Panc1 (cell line): ENCODE results near the gene PRLHR. TPM values are rescaled to one million over a fixed set of nuclear protein-coding genes. Genes with fewer than 3 reads are reported as not detected.

ENCODE experiments used
- ATAC-seq: fragments of 200-7000 bp; cut with Tn5 transposase; 2 replicates; pipeline ENCODE4 v1.9.1; 2020; ENCODE audit warnings: mild to moderate bottlenecking, moderate library complexity
- BruUV-seq: library from RNA; stranded (reverse); fragments of 400-500 nt; replicated peaks from 2 replicates; lab custom pipeline; 2021; lab: Mats Ljungman, UMichigan
- CTCF ChIA-PET: fragments of 300-600 bp; sonication (Branson Sonifier 250); formaldehyde crosslinking; loops from one replicate; lab custom pipeline; 2022; ENCODE audit warnings: antibody characterized with exemption; lab: Charles Lee
- POLR2A ChIA-PET: fragments of 300-600 bp; sonication (Branson Sonifier 250); formaldehyde crosslinking; loops from one replicate; lab custom pipeline; 2022; ENCODE audit warnings: antibody characterized with exemption; lab: Charles Lee
- DNase-seq: peaks from one replicate; pipeline ENCODE4 v3.0.0-alpha.2; 2010; ENCODE audit warnings: low read depth, low spot score
- H3K27ac ChIP-seq: 2 replicates; pipeline ENCODE4 v1.5.1; 2011; ENCODE audit warnings: mild to moderate bottlenecking, low read length, inconsistent platforms
- H3K27me3 ChIP-seq: fragments of 200-500 bp; sonication (Bioruptor generic); 2 replicates; pipeline ENCODE4 v1.6.0; 2014; ENCODE audit warnings: low read length, inconsistent platforms; ENCODE audit not compliant: control insufficient read depth, insufficient read depth
- H3K36me3 ChIP-seq: fragments of 200-500 bp; sonication (Bioruptor generic); 2 replicates; pipeline ENCODE4 v1.5.1; 2014; ENCODE audit warnings: inconsistent platforms, mild to moderate bottlenecking, low read length, moderate library complexity; ENCODE audit not compliant: control insufficient read depth, insufficient read depth
- H3K4me1 ChIP-seq: 2 replicates; pipeline ENCODE4 v1.5.1; 2011; ENCODE audit warnings: inconsistent platforms, mild to moderate bottlenecking, low read length, moderate library complexity; ENCODE audit not compliant: control insufficient read depth, insufficient read depth
- H3K4me3 ChIP-seq, 2 experiments: 2 replicates each; pipeline ENCODE4 v1.5.1; 2011 to 2012; ENCODE audit warnings: low read depth in 2 of 2, low read length in 2 of 2, mild to moderate bottlenecking in 2 of 2, inconsistent platforms in 1 of 2, moderate library complexity in 1 of 2
- H3K9me3 ChIP-seq: fragments of 200-500 bp; sonication (Bioruptor generic); 2 replicates; pipeline ENCODE4 v1.5.1; 2014; ENCODE audit warnings: low read depth, mild to moderate bottlenecking, inconsistent platforms, low read length, moderate library complexity; ENCODE audit not compliant: control insufficient read depth, insufficient read depth
- POLR2AphosphoS5 ChIP-seq: IDR thresholded peaks from 2 replicates; pipeline ENCODE4 v1.6.1; 2012; ENCODE audit warnings: mild to moderate bottlenecking, low read depth, low read length, moderate library complexity
- SIN3A ChIP-seq: IDR thresholded peaks from 2 replicates; pipeline ENCODE4 v1.6.1; 2012; ENCODE audit warnings: low read depth, mild to moderate bottlenecking, low read length, moderate library complexity, borderline replicate concordance; ENCODE audit not compliant: insufficient read depth
- TCF7L2 ChIP-seq: IDR thresholded peaks from 2 replicates; pipeline ENCODE4 v1.6.1; 2011; ENCODE audit warnings: mild to moderate bottlenecking, low read depth, low read length, inconsistent platforms
- in situ Hi-C: cut with HindIII; loops from 2 replicates; pipeline ENCODE4 v1.10.0; 2016; ENCODE audit warnings: low sequenced_read_pairs, low pct_unique_long_range_greater_than_20kb
- intact Hi-C: fragments of 100-400 bp; cut with micrococcal nuclease; formaldehyde crosslinking; loops from one replicate; pipeline ENCODE4 v1.10.0; 2022; ENCODE audit not compliant: unreplicated experiment
- total RNA-seq: library from RNA; stranded (reverse); gene quantifications from one replicate; pipeline ENCODE4 v1.2.1, GENCODE V29; 2021; ENCODE audit not compliant: unreplicated experiment
- TF ChIP-seq, protein P1 (sequence below), 2 experiments: IDR thresholded peaks; 2 replicates each; pipeline ENCODE4 v1.6.1; 2011 to 2012; ENCODE audit warnings: low read depth in 2 of 2, control low read depth in 1 of 2, low read length in 1 of 2, mild to moderate bottlenecking in 1 of 2, moderate library complexity in 1 of 2; ENCODE audit not compliant: insufficient read depth in 1 of 2
- TF ChIP-seq, protein P2 (sequence below): fragments of 450-650 bp; IDR thresholded peaks from 2 replicates; pipeline ENCODE4 v1.5.1; 2017; ENCODE audit warnings: mild to moderate bottlenecking

PRLHR gene
- total RNA-seq, 1 experiment from 2014 or later: not detected

DNA sequence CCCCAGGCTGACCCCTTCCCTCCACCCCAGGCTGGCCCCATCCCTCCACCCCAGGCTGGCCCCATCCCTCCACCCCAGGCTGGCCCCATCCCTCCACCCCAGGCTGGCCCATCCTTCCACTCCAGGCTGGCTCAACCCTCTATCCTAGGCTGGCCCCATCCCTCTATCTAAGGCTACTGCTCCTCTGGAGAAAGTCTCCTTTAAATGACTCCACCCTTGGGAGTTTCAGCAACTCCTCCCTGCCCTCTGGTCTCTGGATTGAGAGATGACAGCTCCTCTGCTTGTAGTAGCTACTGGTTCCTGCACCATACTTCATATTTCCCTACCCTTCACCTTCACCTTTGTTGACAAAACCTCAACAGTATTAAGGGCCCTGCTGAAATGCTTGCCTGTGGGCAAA lies 8.5 kb downstream of the PRLHR start:
- in situ Hi-C loops: loop anchor here (25.0 kb wide), 1 partner anchor 125 kb away; no protein-coding TSS in a partner anchor
- CTCF ChIA-PET: no interaction called here
- no TSS peak for BruUV-seq

DNA sequence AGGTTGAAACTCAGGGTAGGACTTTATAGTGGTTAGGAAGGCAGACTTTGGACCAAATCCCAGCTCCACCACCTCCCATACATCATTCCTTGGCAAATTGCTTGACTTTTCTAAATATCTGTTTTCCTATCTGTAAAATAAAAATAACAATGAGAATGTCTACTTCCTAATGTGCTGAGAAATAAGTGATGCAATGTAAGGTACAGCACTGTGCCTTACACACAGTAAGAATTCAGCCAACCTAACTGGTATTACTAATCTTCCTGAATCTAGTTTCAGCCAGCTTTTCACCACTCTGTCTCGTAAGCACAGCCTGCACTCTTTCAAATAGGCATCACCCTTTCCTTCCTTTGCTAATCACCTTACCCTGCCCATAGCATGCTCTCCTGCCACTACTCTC lies 9.7 kb downstream of the PRLHR start:
- H3K4me3 ChIP-seq: no peak overlapping the region
- BruUV-seq: no TSS peak
- H3K4me1 ChIP-seq: no peaks in the 10 kb centered on the region
- CTCF ChIA-PET: no interaction called here
- POLR2A ChIA-PET: interaction anchor here (0.6 kb wide), 1 partner anchor 160 kb away, joined by 3 read pairs; no protein-coding TSS in a partner anchor
- ATAC-seq (no peak), DNase-seq (no peak)
- TF ChIP-seq, protein P1, sequence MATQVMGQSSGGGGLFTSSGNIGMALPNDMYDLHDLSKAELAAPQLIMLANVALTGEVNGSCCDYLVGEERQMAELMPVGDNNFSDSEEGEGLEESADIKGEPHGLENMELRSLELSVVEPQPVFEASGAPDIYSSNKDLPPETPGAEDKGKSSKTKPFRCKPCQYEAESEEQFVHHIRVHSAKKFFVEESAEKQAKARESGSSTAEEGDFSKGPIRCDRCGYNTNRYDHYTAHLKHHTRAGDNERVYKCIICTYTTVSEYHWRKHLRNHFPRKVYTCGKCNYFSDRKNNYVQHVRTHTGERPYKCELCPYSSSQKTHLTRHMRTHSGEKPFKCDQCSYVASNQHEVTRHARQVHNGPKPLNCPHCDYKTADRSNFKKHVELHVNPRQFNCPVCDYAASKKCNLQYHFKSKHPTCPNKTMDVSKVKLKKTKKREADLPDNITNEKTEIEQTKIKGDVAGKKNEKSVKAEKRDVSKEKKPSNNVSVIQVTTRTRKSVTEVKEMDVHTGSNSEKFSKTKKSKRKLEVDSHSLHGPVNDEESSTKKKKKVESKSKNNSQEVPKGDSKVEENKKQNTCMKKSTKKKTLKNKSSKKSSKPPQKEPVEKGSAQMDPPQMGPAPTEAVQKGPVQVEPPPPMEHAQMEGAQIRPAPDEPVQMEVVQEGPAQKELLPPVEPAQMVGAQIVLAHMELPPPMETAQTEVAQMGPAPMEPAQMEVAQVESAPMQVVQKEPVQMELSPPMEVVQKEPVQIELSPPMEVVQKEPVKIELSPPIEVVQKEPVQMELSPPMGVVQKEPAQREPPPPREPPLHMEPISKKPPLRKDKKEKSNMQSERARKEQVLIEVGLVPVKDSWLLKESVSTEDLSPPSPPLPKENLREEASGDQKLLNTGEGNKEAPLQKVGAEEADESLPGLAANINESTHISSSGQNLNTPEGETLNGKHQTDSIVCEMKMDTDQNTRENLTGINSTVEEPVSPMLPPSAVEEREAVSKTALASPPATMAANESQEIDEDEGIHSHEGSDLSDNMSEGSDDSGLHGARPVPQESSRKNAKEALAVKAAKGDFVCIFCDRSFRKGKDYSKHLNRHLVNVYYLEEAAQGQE (IDR thresholded peaks at IDR 0.05; ENCODE audit: insufficient read depth in 1 of 2, low read depth in 2 of 2, low read length in 1 of 2): no peak
- TF ChIP-seq POLR2AphosphoS5: no peak
- TF ChIP-seq, protein P2, sequence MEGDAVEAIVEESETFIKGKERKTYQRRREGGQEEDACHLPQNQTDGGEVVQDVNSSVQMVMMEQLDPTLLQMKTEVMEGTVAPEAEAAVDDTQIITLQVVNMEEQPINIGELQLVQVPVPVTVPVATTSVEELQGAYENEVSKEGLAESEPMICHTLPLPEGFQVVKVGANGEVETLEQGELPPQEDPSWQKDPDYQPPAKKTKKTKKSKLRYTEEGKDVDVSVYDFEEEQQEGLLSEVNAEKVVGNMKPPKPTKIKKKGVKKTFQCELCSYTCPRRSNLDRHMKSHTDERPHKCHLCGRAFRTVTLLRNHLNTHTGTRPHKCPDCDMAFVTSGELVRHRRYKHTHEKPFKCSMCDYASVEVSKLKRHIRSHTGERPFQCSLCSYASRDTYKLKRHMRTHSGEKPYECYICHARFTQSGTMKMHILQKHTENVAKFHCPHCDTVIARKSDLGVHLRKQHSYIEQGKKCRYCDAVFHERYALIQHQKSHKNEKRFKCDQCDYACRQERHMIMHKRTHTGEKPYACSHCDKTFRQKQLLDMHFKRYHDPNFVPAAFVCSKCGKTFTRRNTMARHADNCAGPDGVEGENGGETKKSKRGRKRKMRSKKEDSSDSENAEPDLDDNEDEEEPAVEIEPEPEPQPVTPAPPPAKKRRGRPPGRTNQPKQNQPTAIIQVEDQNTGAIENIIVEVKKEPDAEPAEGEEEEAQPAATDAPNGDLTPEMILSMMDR: no peak
- TF ChIP-seq TCF7L2: no peak
- no peak for TF ChIP-seq SIN3A
- no peak overlapping the region for H3K27ac ChIP-seq
- peaks cover 13% of the 10 kb centered on the region for H3K27me3 ChIP-seq
- H3K9me3 ChIP-seq: no peaks in the 10 kb centered on the region
- intact Hi-C loops: no loop called here
- in situ Hi-C loops: loop anchor here (25.0 kb wide), 1 partner anchor 127 kb away; no protein-coding TSS in a partner anchor
- no peaks in the 10 kb centered on the region for H3K36me3 ChIP-seq

More for the DNA sequence above, 8.5 kb downstream of the PRLHR start:
- no peak for TF ChIP-seq TCF7L2
- TF ChIP-seq, protein P2: no peak
- TF ChIP-seq, protein P1 (IDR thresholded peaks at IDR 0.05; ENCODE audit: insufficient read depth in 1 of 2, low read depth in 2 of 2, low read length in 1 of 2): no peak
- TF ChIP-seq SIN3A: no peak
- no peak for TF ChIP-seq POLR2AphosphoS5
- no peak for DNase-seq
- intact Hi-C loops: no loop called here
- Histone ChIP-seq H3K27me3 (peaks cover 15% of the 10 kb centered on the region), H3K9me3 (no peaks in the 10 kb centered on the region), H3K27ac (no peak overlapping the region), H3K36me3 (no peaks in the 10 kb centered on the region), H3K4me1 (no peaks in the 10 kb centered on the region), H3K4me3 (no peak overlapping the region)
- POLR2A ChIA-PET: no interaction called here
- no peak for ATAC-seq
